Right renal pelvis (tissue), 4 donors: ENCODE measurements around the gene PYHIN1. TPM values are rescaled to one million over a fixed set of nuclear protein-coding genes. Genes with fewer than 3 reads are reported as not detected.
"Not testable (repeated sequence)": the region's sequence is repeated elsewhere in the genome, so short reads cannot be mapped to it uniquely, and the experiment has no call there.

Source experiments
- DNase-seq, 4 donors: peaks; one replicate each; pipeline ENCODE4 v3.0.0-alpha.2; 2013; ENCODE audit warnings: low read depth in 4 of 4, low spot score in 3 of 4, missing footprints in 1 of 4
- polyA plus RNA-seq, 4 donors: library from polyadenylated mRNA; unstranded; fragments of 120-200 nt; gene quantifications; one replicate each; pipeline ENCODE4 v1.2.1, GENCODE V29; 2013; ENCODE audit not compliant: insufficient read length in 4 of 4

Gene PYHIN1
- polyA plus RNA-seq, 4 donors = 0.13 to 0.35 (median 0.22) TPM

GRCh38 chr1:158978730-158979129 lies 47.4 kb downstream of the PYHIN1 start:
- DNase-seq = no peak

GRCh38 chr1:158979229-158979628 lies 47.9 kb downstream of the PYHIN1 start:
- no peak for DNase-seq

DNA sequence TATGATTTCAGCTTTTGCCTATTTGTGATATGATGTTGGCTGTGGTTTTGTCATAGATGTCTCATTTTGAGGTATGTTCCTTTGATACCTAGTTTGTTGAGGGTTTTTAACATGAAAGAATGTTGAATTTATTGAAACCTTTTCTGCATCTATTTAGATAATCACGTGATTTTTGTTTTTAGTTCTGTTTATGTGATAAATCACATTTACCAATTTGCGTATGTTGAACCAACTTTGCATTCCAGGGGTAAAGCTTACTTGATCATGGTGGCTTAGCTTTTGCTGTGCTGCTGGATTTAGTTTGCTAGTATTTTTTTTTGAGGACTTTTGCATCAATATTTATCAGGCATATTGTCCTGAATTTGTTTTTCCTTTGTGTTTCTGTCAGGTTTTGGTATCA lies 51.9 kb downstream of the PYHIN1 start:
- no peak for DNase-seq

GRCh38 chr1:158984386-158984785 lies 53.0 kb downstream of the PYHIN1 start:
- DNase-seq = no peak

GRCh38 chr1:158989424-158989823 lies 58.1 kb downstream of the PYHIN1 start:
- DNase-seq = no peak

DNA sequence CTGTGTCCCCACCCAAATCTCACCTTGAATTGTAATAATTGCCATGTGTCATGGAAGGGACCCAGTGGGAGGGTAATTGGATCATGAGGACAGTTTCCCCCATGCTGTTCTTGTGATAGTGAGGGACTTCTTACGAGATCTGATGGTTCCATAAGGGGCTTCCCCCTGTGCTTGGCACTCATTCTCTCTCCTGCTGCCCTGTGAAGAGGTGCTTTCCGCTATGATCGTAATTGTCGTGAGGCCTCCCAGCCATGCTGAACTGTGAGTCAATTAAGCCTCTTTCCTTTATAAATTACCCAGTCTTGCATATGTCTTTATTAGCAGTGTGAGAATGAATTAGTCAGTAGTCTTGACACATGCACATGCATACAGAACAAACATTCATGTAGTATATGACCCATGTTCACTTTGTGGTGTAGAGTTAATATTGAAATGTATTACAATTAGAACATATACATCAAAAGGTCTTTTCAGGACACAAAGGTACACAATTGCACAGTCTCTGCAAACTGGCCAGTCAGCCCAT lies 61.5 kb downstream of the PYHIN1 start:
- no peak for DNase-seq

GRCh38 chr1:158996998-158997397 lies 65.6 kb downstream of the PYHIN1 start:
- DNase-seq = no peak

- no peak for DNase-seq
These were observed 66.9 kb downstream of the PYHIN1 start for GRCh38 chr1:158998037-158998780.

- peak in 3 of 4 donors; percentile 58 to 72 (median 65) for DNase-seq
These were observed 67.4 kb downstream of the PYHIN1 start for GRCh38 chr1:158998781-158999161.

- peak; percentile 78 to 91 (median 82) for DNase-seq
These were observed 68.1 kb downstream of the PYHIN1 start for GRCh38 chr1:158999316-159000069.

- DNase-seq = no peak
These were observed 68.7 kb downstream of the PYHIN1 start for GRCh38 chr1:159000070-159000409.

GRCh38 chr1:159000625-159001024 lies 69.3 kb downstream of the PYHIN1 start:
- DNase-seq = peak in 3 of 4 donors; percentile 51 to 75 (median 55)

- DNase-seq = no peak
These were observed 73.8 kb downstream of the PYHIN1 start for GRCh38 chr1:159005161-159005560.

GRCh38 chr1:159005676-159006075 lies 74.3 kb downstream of the PYHIN1 start:
- DNase-seq = no peak

DNA sequence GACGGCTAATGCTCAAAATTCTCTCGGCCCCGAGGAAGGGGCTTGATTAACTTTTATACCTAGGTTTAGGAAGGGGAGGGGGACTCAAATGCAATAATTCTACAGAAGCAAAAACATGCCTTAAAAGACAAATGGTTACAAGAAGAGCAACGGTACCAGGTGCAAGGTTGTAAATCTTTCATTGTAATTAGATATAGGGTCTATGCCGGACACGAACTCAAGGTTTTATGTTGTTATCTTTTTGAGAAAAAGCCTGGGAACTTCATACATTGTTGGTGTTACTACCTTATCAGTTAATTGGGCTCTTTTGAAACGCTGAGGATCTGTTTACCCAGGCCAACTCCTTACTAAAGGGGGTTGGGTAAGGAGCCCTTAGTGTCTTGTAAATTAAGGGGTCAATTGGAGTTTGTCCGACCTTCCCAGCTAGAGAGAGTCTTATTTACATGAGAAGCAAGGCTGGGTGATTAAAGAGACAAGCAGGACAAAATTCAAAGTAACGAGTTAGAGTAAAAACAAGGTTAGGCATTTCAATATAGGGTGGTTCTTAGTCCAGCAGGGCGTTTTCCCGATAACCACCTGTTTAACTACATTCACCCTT lies 75.0 kb downstream of the PYHIN1 start:
- DNase-seq = not testable (repeated sequence)

DNA sequence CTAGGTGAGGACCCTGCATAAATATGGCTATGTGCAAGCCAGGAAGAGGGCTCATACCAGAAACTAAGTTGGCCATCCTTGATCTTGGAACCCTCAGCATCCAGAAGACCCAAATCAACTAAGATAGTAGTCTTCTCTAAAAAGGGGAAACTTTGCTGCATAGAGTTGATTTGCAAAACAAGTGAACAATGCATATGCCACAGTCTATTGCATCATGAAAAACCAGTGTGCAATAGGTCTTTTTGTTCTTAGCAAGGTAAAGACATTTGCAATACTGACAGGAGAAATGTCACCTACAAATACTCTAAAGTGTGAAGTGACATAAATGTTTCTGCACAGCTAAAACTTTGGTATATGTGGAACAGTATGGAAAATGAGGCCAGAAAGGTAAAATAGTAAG lies 76.4 kb downstream of the PYHIN1 start:
- DNase-seq = no peak

- DNase-seq = no peak
These were observed 77.4 kb downstream of the PYHIN1 start for GRCh38 chr1:159008744-159009188.

- DNase-seq = no peak
These were observed 77.9 kb downstream of the PYHIN1 start for GRCh38 chr1:159009287-159009686.

- DNase-seq = peak in 2 of 4 donors; percentile 38 to 47
These were observed 78.5 kb downstream of the PYHIN1 start, which contains the start of gene IFI16 for GRCh38 chr1:159009704-159010361. TSS of gene IFI16 (plus strand) at chr1:159009907. CDS start at chr1:159014681, 4,774 bp downstream.

DNA sequence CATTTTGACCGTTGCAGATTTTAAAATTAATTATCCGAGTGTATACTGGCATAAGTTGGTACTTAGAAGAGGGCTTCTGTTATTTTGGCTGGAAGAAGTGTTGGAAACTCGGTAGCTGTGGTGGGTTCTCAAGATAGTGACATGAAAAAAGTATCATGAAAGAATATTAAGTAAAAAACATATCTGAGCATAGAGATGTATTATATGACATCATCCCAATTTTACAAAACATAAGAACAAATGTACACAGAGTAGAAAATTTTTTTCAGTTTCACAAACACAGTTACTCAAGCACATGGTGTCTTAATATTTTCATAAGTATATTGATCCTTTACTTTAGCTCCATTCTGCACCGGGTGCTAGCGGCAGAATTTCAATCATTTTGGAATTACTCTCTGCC lies 79.0 kb downstream of the PYHIN1 start:
- no peak for DNase-seq

DNA sequence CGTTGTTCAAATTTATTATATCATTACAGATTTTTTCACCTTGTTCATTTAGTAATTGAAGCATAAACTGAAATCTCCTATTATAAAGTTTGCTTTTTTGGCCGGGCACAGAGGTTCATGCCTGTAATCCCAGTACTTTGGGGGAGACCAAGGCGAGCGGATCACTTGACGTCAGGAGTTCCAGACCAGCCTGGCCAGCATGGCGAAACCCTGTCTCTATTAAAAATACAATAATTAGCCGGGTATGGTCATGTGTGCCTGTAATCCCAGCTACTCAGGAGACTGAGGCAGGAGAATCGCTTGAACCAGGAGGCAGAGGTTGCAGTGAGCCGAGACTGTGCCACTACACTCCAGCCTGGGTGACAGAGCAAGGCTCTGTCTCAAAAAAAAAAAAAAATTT lies 79.6 kb downstream of the PYHIN1 start:
- not testable (repeated sequence) for DNase-seq
